ENCODE results near the gene SPNS2.

GRCh38 chr17:4582691-4583090 lies 84.0 kb downstream of the SPNS2 start:
- TF ChIP-seq POLR2A (IDR thresholded peaks at IDR 0.05) (no peak), POLR2AphosphoS5 (IDR thresholded peaks at IDR 0.05; ENCODE audit: insufficient read depth in 1 of 2, low read depth in 1 of 2) (no peak)
- TF ChIP-seq, protein P1, sequence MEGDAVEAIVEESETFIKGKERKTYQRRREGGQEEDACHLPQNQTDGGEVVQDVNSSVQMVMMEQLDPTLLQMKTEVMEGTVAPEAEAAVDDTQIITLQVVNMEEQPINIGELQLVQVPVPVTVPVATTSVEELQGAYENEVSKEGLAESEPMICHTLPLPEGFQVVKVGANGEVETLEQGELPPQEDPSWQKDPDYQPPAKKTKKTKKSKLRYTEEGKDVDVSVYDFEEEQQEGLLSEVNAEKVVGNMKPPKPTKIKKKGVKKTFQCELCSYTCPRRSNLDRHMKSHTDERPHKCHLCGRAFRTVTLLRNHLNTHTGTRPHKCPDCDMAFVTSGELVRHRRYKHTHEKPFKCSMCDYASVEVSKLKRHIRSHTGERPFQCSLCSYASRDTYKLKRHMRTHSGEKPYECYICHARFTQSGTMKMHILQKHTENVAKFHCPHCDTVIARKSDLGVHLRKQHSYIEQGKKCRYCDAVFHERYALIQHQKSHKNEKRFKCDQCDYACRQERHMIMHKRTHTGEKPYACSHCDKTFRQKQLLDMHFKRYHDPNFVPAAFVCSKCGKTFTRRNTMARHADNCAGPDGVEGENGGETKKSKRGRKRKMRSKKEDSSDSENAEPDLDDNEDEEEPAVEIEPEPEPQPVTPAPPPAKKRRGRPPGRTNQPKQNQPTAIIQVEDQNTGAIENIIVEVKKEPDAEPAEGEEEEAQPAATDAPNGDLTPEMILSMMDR (IDR thresholded peaks at IDR 0.05) = no peak

Data from vagina (tissue), 2 donors.